Stomach (tissue), 9 donors: ENCODE measurements around the gene MYH4. TPM values are rescaled to one million over a fixed set of nuclear protein-coding genes. Genes with fewer than 3 reads are reported as not detected.

ENCODE experiments used
- DNase-seq, 2 donors: peaks; one replicate each; pipeline versions ENCODE4 v3.0.0 to v3.0.0-alpha.2; 2013 to 2019
- H3K27ac ChIP-seq, 5 donors: fragments of 200-600 bp in 4 of 5; sonication (generic) in 4 of 5; one replicate each; pipeline ENCODE4 v1.5.1; 2013 to 2019; ENCODE audit warnings: mild to moderate bottlenecking in 1 of 5, moderate library complexity in 1 of 5
- H3K27me3 ChIP-seq, 3 donors: fragments of 200-600 bp; sonication (generic); one replicate each; pipeline ENCODE4 v1.5.1; 2017 to 2019; ENCODE audit warnings: mixed run types in 1 of 3
- H3K36me3 ChIP-seq, 4 donors: fragments of 200-600 bp; sonication (generic); 1 replicate in 3 of 4; 2 replicates in 1 of 4; pipeline ENCODE4 v1.5.1; 2016 to 2019
- H3K4me1 ChIP-seq, 4 donors: fragments of 200-600 bp; sonication (generic); one replicate each; pipeline ENCODE4 v1.5.1; 2016 to 2019
- H3K4me3 ChIP-seq, 4 donors: fragments of 200-600 bp; sonication (generic) in 3 of 4; one replicate each; pipeline ENCODE4 v1.5.1; 2016 to 2019; ENCODE audit warnings: mild to moderate bottlenecking in 1 of 4
- H3K9me3 ChIP-seq, 4 donors: fragments of 200-600 bp; sonication (generic); one replicate each; pipeline ENCODE4 v1.5.1; 2016 to 2019
- EP300 ChIP-seq: sonication (generic); formaldehyde crosslinking; IDR thresholded peaks from one replicate; pipeline ENCODE4 v1.6.1; 2017; ENCODE audit warnings: antibody characterized with exemption
- POLR2A ChIP-seq, 4 donors: fragments of 450-650 bp; IDR thresholded peaks; one replicate each; pipeline ENCODE4 v1.6.1; 2016; ENCODE audit warnings: antibody characterized with exemption in 4 of 4, control low read depth in 2 of 4, mild to moderate bottlenecking in 1 of 4, moderate library complexity in 1 of 4
- POLR2AphosphoS5 ChIP-seq, 3 donors: sonication (generic); formaldehyde crosslinking; IDR thresholded peaks; one replicate each; pipeline ENCODE4 v1.6.1; 2016; ENCODE audit warnings: antibody characterized with exemption in 3 of 3
- WGBS, 5 donors: extraction: QIAGEN DNeasy Blood & Tissue Kit in 3 of 5; methylation state at CpG; one replicate each; pipeline versions ENCODE4 v1.1.5 to v1.1.7; 2013 to 2018; 5-methylcytosine and 5-hydroxymethylcytosine counted together
- intact Hi-C: fragments of 100-400 bp; cut with DNase I; formaldehyde crosslinking; loops from one replicate; pipeline ENCODE4 v1.15.1; 2023; ENCODE audit warnings: low total_unique reads
- polyA plus RNA-seq, 3 donors: library from polyadenylated mRNA; stranded (reverse); fragments of 200-250 nt; gene quantifications; one replicate each; pipeline ENCODE4 v1.2.3, GENCODE V29; 2013
- total RNA-seq, 5 donors: library from RNA; depleted of rRNA; stranded (reverse); fragments of >200 nt; gene quantifications; one replicate each; pipeline versions ENCODE4 v1.1.0 to v1.2.3, GENCODE V29; 2014 to 2016
- TF ChIP-seq, protein P1 (sequence below), 7 experiments: fragments of 450-650 bp in 4 of 7; fragments of 200-600 bp in 3 of 7; sonication (generic) in 3 of 7; IDR thresholded peaks; one replicate each; pipeline ENCODE4 v1.5.1; 2016 to 2019; ENCODE audit warnings: antibody characterized with exemption in 7 of 7, control low read depth in 2 of 7, mild to moderate bottlenecking in 1 of 7
- donor health status: healthy with polysubstance abuse.
- donor health status: Bipolar disorder and iron deficiency.
- donor health status: healthy.

Gene MYH4
- total and polyA plus RNA-seq, 8 donors = not detected

DNA sequence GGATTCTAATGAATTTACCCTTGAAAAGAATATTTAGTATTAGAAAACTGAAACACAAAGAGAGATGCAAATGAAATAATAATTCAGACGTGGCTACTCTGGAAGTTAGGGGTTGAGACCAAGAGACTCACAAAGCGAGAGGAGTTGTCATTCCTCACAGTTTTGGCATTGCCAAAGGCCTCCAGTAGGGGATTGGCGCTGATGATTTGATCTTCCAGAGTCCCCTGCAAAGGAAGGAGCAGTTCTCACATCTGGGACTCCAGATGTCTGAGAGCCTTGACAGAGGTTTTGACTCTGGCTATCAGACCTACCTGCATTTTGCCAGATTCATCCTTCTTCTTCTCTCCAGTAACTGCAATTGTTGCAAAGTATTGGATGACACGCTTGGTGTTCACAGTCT, 54.2 kb downstream of the MYH4 start:
- Histone ChIP-seq H3K4me1 (no peaks in the 10 kb centered on the region), H3K36me3 (no peaks in the 10 kb centered on the region), H3K27ac (no peak overlapping the region), H3K4me3 (no peak overlapping the region), H3K27me3 (no peaks in the 10 kb centered on the region), H3K9me3 (no peaks in the 10 kb centered on the region)
- DNase-seq = no peak
- intact Hi-C loops = no loop called here
- WGBS, 5 donors = 72 to 79% (median 75%) methylated on average over 4 of the region's 4 CpGs
- no peak for TF ChIP-seq POLR2A (IDR thresholded peaks at IDR 0.05)
- TF ChIP-seq, protein P1, sequence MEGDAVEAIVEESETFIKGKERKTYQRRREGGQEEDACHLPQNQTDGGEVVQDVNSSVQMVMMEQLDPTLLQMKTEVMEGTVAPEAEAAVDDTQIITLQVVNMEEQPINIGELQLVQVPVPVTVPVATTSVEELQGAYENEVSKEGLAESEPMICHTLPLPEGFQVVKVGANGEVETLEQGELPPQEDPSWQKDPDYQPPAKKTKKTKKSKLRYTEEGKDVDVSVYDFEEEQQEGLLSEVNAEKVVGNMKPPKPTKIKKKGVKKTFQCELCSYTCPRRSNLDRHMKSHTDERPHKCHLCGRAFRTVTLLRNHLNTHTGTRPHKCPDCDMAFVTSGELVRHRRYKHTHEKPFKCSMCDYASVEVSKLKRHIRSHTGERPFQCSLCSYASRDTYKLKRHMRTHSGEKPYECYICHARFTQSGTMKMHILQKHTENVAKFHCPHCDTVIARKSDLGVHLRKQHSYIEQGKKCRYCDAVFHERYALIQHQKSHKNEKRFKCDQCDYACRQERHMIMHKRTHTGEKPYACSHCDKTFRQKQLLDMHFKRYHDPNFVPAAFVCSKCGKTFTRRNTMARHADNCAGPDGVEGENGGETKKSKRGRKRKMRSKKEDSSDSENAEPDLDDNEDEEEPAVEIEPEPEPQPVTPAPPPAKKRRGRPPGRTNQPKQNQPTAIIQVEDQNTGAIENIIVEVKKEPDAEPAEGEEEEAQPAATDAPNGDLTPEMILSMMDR (IDR thresholded peaks at IDR 0.05) = no peak
- TF ChIP-seq EP300 = no peak
- no peak for TF ChIP-seq POLR2AphosphoS5 (IDR thresholded peaks at IDR 0.05)

DNA sequence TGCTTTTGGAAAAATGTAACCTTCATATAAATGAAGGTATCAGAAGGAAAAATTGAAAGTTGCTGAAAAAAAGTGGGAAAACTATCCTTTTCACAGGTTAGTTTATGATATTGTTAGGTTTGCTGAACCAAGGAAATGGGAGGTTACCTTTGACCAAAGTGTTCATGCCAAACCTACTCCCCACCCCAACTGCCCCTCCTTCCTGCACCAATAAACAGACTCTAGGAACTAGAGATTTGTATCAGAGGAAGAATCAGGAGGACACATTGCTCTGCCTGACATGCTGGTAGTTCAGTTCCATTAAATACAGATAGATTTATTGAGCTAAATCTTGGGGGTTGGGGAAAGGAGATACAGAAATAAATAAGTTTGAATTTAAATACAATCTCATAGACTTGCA, 65.8 kb downstream of the MYH4 start:
- Histone ChIP-seq H3K27me3 (no peaks in the 10 kb centered on the region), H3K4me3 (no peak overlapping the region), H3K4me1 (no peaks in the 10 kb centered on the region), H3K27ac (no peak overlapping the region), H3K9me3 (no peaks in the 10 kb centered on the region), H3K36me3 (no peaks in the 10 kb centered on the region)
- TF ChIP-seq POLR2A (IDR thresholded peaks at IDR 0.05) (no peak), POLR2AphosphoS5 (IDR thresholded peaks at IDR 0.05) (no peak), EP300 (no peak)
- intact Hi-C loops = no loop called here
- no peak for DNase-seq

DNA sequence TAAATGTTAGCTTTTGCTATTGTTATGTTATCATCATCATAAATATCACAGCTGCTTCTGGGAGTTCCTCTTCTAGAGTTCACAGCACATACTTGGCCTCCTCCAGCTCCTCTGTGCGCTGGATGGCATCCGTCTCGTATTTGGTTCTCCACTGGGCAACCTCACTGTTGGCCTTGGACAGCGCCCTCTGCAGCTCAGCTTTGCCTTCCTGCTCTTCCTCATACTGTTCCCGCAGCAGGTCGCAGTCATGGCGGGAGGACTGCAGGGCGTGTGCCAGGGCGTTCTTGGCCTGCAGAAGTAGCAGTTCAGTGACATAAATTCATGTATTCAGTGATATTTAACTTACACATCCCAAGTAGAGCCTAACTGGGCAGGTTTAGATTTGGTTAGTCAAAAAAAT, 71.0 kb downstream of the MYH4 start:
- H3K4me1 ChIP-seq = no peaks in the 10 kb centered on the region
- H3K27ac ChIP-seq = no peak overlapping the region
- DNase-seq = no peak
- intact Hi-C loops = no loop called here
- no peaks in the 10 kb centered on the region for H3K36me3 ChIP-seq
- WGBS, 5 donors = 81 to 89% (median 84%) methylated on average over 9 of the region's 9 CpGs
- H3K27me3 ChIP-seq = peaks cover 0 to 15% (median 0%) of the 10 kb centered on the region in 3 donors
- H3K9me3 ChIP-seq = no peaks in the 10 kb centered on the region
- TF ChIP-seq POLR2A (IDR thresholded peaks at IDR 0.05) = no peak
- H3K4me3 ChIP-seq = no peak overlapping the region

DNA sequence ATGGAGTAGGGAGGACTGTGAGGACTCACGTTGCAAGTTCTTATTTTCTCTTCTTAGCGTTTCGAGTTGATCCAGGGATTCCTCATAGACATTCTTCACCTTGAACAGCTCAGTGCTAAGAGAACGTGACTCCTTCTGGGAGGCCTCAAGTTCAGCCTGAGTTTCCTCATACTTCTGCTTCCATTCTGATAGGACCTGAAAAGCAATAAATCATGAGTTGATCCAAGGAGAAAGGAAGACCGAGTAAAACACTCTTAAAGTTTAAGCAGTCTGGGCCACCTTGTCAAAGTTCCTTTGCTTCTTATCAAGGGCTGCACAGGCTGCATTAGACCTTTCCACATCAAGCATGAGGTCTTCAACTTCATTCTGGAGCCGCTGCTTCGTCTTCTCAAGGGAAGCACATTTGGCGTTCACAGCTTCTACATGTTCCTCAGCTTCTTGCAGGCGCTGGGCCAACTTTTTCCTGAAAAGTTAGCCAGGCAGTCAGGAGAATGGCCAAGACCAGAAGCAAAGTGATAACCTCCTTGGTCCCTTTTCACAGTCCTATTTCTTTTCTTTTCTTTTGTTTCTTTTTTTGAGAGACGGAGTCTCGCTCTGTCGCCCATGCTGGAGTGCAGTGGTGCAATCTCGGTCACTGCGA, 72.7 kb downstream of the MYH4 start:
- intact Hi-C loops = no loop called here
- WGBS, 5 donors = 71 to 78% (median 76%) methylated on average over 14 of the region's 14 CpGs
- TF ChIP-seq POLR2AphosphoS5 (IDR thresholded peaks at IDR 0.05) (no peak), EP300 (no peak), POLR2A (IDR thresholded peaks at IDR 0.05) (no peak)
- TF ChIP-seq, protein P1 (IDR thresholded peaks at IDR 0.05) = no peak
- Histone ChIP-seq H3K4me3 (no peak overlapping the region), H3K27me3 (peaks cover 0 to 15% (median 0%) of the 10 kb centered on the region in 3 donors), H3K27ac (no peak overlapping the region), H3K4me1 (no peaks in the 10 kb centered on the region), H3K9me3 (no peaks in the 10 kb centered on the region), H3K36me3 (no peaks in the 10 kb centered on the region)
- DNase-seq = no peak

DNA sequence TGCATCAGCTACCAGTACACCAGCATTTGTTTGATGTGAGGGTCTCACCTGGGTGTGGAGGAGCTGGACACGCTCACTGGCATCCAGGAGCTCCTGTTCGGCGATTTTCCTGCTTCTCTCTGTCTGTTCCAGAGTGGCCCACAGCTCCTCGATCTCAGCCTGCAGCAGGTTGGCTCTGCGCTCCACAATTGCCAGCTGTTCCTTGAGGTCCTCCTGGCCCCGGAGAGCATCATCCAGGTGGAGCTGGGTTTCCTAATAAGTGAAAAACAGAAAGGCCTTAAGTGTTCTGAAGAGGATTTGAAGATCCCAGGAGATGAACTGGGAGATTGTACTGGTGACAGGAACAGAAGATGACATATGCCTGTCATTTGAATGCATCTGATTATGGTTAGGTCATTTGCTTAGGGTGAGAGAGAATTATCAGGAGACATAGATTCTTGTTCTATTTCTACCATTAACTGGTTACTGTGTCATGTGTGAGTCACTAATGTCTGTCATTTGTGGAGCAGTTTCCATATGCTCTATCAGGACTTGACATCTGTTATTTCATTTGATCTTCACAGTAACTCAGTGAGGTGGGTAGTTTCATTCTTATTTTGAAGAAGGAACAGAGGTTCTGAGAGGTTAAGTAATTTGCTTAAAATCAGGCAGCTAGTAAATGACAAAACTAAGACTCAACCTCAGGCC, 75.0 kb downstream of the MYH4 start:
- intact Hi-C loops = no loop called here
- TF ChIP-seq, protein P1 (IDR thresholded peaks at IDR 0.05) = no peak
- TF ChIP-seq POLR2AphosphoS5 (IDR thresholded peaks at IDR 0.05) (no peak), POLR2A (IDR thresholded peaks at IDR 0.05) (no peak), EP300 (no peak)
- Histone ChIP-seq H3K36me3 (no peaks in the 10 kb centered on the region), H3K27ac (no peak overlapping the region), H3K4me1 (no peaks in the 10 kb centered on the region), H3K9me3 (no peaks in the 10 kb centered on the region), H3K4me3 (no peak overlapping the region), H3K27me3 (peaks cover 0 to 28% (median 0%) of the 10 kb centered on the region in 3 donors)
- 80 to 87% (median 82%) methylated on average over 6 of the region's 6 CpGs for WGBS, 5 donors
- no peak for DNase-seq

Other genes starting within 250 kb of the MYH4 start
- 1 to 10 TPM; 1.2 to 5.4 (median 2.6) TPM for gene MYH13, start 96.6 kb downstream of the MYH4 start, total RNA-seq
- gene MYH13, start 96.6 kb downstream of the MYH4 start, polyA plus RNA-seq = 1 to 10 TPM in 2 of 3 donors, under 1 TPM in 1; 0.68 to 2.6 (median 1.7) TPM
- not detected for gene MYH8, start 47.6 kb downstream of the MYH4 start, total RNA-seq
- gene MYH8, start 47.6 kb downstream of the MYH4 start, polyA plus RNA-seq = under 1 TPM in 1 of 3 donors, not detected in 2; 0.06 TPM
- gene MYH1, start 49.0 kb upstream of the MYH4 start, total RNA-seq = not detected
- gene MYH1, start 49.0 kb upstream of the MYH4 start, polyA plus RNA-seq = 1 to 10 TPM in 1 of 3 donors, under 1 TPM in 1, not detected in 1; 0.05 to 2.0 TPM
- gene MYH2, start 80.1 kb upstream of the MYH4 start, total RNA-seq = under 1 TPM in 1 of 5 donors, not detected in 4; 0.18 TPM
- gene MYH2, start 80.1 kb upstream of the MYH4 start, polyA plus RNA-seq = 1 to 10 TPM in 1 of 3 donors, under 1 TPM in 2; 0.05 to 1.4 (median 0.12) TPM
- gene MYH3, start 187.8 kb upstream of the MYH4 start, total RNA-seq = 1 to 10 TPM in 3 of 5 donors, under 1 TPM in 2; 0.45 to 8.3 (median 2.3) TPM
- gene MYH3, start 187.8 kb upstream of the MYH4 start, polyA plus RNA-seq = 1 to 10 TPM; 1.2 to 5.1 (median 4.2) TPM
- gene SCO1, start 228.0 kb upstream of the MYH4 start, total RNA-seq = 10 to 100 TPM in 4 of 5 donors, 1 to 10 TPM in 1; 9.4 to 61.1 (median 23.5) TPM
- gene SCO1, start 228.0 kb upstream of the MYH4 start, polyA plus RNA-seq = 10 to 100 TPM in 2 of 3 donors, 1 to 10 TPM in 1; 8.0 to 12.9 (median 10.7) TPM
- 10 to 100 TPM in 1 of 5 donors, 1 to 10 TPM in 2, under 1 TPM in 1, not detected in 1; 0.87 to 16.0 (median 3.9) TPM for gene ADPRM, start 228.0 kb upstream of the MYH4 start, total RNA-seq
- 10 to 100 TPM; 11.0 to 24.4 (median 12.1) TPM for gene ADPRM, start 228.0 kb upstream of the MYH4 start, polyA plus RNA-seq